GM13977 (cell line): Measurements from ENCODE around the gene IFITM2.
A peak's percentile ranks its signal among the peaks of the same experiment; 100 is the strongest.
"Not testable (repeated sequence)": the region's sequence is repeated elsewhere in the genome, so short reads cannot be mapped to it uniquely, and the experiment has no call there.

Experiments used
- DNase-seq: peaks from one replicate; pipeline ENCODE4 v3.0.0; 2012; ENCODE audit warnings: low spot score
- CTCF ChIP-seq: IDR thresholded peaks from 2 replicates; pipeline ENCODE4 v1.5.1; 2012; ENCODE audit warnings: mild to moderate bottlenecking, control low read depth; ENCODE audit not compliant: insufficient read depth; ENCODE audit errors: extremely low read depth, missing control alignments
- in situ Hi-C: fragments of 300-500 bp; cut with MboI; formaldehyde crosslinking; loops from one replicate; pipeline ENCODE4 v1.12.0; 2022; ENCODE audit warnings: low sequenced_read_pairs, low pct_unique_long_range_greater_than_20kb, mixed read lengths, inconsistent platforms; ENCODE audit not compliant: unreplicated experiment

The IFITM2 gene

DNA sequence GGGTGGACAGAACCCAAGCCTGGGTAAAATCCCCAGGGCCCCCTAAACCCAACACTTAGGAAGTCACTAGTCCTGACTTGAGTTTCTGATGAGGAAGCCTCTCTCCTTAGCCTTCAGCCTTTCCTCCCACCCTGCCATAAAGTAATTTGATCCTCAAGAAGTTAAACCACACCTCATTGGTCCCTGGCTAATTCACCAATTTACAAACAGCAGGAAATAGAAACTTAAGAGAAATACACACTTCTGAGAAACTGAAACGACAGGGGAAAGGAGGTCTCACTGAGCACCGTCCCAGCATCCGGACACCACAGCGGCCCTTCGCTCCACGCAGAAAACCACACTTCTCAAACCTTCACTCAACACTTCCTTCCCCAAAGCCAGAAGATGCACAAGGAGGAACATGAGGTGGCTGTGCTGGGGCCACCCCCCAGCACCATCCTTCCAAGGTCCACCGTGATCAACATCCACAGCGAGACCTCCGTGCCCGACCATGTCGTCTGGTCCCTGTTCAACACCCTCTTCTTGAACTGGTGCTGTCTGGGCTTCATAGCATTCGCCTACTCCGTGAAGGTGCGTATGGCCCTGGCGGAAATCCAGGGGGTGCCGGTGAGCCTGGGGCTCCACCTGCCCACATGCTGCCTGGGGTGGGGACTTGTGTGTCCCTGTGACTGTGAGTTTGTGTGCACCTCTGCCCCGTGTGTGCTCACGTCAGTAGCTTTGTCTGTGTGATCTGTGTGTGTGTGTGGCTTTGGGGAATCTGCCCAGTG lies 6.4 kb downstream of the IFITM2 start, which contains the start of gene IFITM1:
Gene IFITM1 (plus strand): TSS at position 254 of the 767 bp plus-strand sequence. CDS start 131 bp downstream, at position 385.
- in situ Hi-C loops, result no loop called here
- no peak for TF ChIP-seq CTCF
- DNase-seq, result peak; percentile 89

GRCh38 chr11:314554-314875 lies 6.9 kb downstream of the IFITM2 start:
- in situ Hi-C loops, DNase-seq: not testable (repeated sequence)

- in situ Hi-C loops, result no loop called here
- no peak for DNase-seq
- no peak for TF ChIP-seq CTCF
Measured at GRCh38 chr11:315051-315481, 7.5 kb downstream of the IFITM2 start.

GRCh38 chr11:315516-315994 lies 7.9 kb downstream of the IFITM2 start:
- no peak for TF ChIP-seq CTCF
- in situ Hi-C loops, result no loop called here
- no peak for DNase-seq

- no peak for DNase-seq
- in situ Hi-C loops, result no loop called here
Measured at GRCh38 chr11:316031-316701, 8.6 kb downstream of the IFITM2 start.

DNA sequence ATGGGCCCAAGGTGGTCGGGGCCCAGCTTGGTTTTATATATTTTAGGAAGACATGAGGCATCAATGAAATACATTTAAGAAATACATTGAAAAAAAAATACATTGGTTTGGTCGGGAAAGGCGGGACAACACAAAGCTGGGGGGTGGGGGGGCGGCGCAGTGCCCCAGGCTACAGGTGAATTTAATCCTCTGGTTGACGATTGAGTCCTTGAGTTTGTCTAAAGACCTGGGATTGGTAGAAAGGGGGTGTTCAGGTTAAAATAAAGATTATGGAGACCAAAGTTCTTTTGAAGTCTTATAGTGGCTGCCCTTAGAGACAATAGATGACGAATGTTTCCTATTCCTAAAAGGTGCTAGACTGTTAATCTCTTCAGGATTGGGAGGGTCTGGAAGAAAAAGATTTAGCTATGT lies 9.3 kb downstream of the IFITM2 start:
- in situ Hi-C loops, result no loop called here
- DNase-seq, result no peak
- TF ChIP-seq CTCF, result no peak

More at GRCh38 chr11:316031-316701, 8.6 kb downstream of the IFITM2 start:
- TF ChIP-seq CTCF, result no peak

DNA sequence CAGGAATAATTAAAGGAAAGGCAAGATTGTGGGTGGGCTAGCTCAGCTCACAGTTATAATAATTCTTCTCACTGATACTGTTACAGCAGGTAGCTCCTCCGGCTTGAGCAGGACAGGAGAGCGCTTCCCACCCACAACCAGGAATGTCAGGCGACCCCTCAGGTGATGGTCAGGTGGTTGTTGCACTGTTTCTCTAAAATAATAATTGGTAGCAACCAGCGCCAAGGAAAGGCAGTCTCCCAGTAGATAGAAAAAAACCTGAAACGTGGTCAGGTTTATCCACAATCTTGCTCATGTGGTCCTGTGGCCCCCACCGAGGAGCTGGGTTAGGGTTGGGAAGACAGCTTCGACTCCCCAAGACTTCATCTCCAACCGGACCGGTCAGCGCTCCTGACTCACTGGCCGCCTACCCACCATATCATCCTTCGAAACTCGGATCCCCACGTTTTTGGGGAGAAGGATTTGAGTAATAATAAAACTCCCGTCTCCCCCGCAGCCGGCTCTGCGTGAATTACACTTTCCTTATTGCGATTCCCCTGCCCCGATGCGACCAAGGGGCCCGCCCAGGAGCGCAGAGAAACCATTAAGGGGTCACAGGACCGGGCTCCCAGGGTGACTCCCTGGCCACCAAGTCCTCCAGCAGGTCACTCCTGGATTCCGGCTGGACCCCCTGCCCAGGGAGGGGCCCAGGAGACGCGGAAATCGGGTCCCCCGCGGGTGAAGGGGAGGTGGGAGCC lies 10.2 kb downstream of the IFITM2 start:
- DNase-seq, in situ Hi-C loops: not testable (repeated sequence)

DNA sequence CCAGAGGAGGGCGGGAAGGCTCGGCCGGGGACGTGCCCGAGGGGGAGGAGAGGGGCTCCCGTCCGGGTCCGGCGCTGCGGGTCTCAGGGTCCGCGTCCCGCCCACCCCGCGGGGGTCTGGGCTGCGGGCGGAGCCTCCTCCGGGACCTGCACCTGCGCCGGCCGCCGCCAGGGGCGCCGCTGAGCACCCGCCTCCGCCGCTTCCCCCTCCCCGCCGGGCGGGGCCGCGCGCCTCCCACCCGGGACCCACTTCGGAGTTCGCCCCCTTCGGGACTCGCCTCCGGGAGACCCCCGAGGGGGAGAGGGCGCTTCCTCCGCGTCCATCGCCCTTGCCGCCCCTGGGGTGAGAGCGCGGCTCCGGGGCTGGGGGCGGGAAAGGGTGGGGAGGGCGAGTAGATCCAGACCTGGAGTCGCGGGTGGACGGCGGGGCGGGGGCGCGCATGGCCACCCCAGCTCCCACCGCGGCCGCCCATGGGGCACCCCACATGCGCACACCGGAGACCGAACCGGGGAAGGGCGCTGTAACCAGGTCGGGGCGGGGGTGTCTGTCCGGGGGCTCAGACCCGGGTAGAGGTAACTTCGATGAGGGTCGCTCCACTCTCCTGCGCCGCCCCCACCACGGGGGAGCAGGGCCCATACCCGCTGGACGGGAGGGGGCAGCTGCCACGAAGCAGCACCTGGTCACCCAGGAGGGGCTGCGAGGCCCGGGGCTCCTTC lies 10.9 kb downstream of the IFITM2 start:
- DNase-seq, in situ Hi-C loops: not testable (repeated sequence)

DNA sequence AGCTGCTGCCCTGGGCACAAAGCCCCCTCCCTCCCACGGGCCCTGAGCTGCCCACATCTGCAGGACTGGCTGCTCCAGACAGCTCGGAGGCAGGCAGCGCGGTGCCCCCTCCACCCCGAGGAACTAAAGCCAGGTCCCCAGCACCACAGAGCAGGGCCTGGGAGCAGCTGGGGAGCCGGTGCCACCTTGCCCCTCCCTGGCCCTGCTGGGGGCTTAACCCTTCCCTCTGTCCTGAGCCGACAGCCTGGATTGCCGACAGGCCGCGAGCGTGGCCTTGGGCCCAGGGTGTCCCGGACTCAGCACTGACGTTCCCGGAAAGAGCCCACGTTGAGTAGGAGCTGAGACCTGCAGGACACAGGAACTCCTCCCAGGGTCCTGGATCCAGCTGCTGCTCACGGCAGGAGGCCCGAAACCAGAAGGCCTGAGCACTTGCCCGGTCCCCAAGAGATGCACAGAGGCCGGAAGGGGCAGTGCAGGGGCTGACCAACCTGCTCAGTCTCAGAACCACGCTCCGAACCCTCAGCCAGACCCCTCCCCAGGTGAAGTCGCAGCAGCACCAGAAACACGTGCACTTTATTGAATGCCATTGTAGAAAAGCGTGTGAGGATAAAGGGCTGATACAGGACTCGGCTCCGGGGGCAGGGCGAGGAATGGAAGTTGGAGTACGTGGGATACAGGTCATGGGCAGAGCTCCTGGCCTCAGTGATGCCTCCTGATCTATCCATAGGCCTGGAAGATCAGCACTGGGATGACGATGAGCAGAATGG lies 11.7 kb downstream of the IFITM2 start:
- DNase-seq, in situ Hi-C loops: not testable (repeated sequence)

DNA sequence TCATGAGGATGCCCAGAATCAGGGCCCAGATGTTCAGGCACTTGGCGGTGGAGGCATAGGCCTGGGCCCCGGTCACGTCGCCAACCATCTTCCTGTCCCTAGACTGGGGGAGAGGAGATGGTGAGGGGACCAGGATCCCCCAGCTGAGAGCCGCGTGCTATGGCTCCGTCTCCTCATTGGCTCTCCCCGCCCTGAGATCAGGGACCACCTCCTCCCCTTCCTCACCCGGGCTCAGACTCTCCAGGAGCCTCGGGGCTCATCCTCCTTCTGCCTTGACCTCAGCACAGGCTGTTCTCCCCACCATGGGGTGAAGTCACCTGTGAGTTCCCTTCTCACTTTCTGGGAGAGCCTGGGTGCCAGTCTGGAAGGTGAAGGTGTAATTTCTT lies 12.3 kb downstream of the IFITM2 start:
- DNase-seq, in situ Hi-C loops: not testable (repeated sequence)
